ENCODE measurements around the gene PLAU. TPM values are rescaled to one million over a fixed set of nuclear protein-coding genes. Genes with fewer than 3 reads are reported as not detected.

PLAU gene
- total and polyA plus RNA-seq, 2 of the 4 experiments (the other 2 are of a cell fraction): 123 to 283 TPM

DNA sequence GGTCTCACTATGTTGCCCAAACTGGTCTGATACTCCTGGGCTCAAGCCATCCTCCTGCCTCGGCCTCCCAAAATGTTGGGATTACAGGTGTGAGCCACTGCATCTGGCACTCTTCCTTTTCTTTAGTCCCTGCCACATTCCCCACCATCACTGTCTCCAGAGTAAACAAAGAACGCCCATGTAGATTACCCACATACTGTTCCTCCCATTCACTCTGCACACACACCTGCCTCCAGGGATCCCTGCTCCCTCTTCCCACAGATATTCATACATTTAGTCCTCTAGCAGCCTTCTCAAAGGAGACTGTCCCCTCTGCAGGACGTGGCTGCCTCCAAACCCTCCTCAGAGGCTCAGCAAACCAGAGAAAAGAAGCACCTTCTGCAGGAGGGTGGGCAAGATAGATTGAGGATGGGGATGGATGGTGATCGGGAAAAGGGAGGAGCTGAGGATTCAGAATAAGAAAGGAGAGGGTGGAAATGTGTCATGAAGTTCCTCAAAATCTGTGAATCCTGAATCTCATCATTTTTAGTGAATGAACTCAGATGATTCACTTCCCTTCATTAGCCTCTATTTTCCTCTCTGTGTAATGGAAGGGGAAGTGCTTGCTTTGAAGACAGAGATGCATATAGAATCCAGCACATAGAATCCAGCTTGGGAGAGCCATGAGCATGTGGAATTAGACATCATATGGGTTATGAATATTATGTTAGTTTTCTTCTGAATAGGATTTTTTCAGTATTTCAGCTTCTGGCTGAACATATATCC lies 5.5 kb upstream of the PLAU start (continued):
- TF ChIP-seq FOS (IDR thresholded peaks at IDR 0.05; ENCODE audit: low read depth, low read length): no peak
- no peak for TF ChIP-seq MAFK (IDR thresholded peaks at IDR 0.05; ENCODE audit: low read depth, low read length)

DNA sequence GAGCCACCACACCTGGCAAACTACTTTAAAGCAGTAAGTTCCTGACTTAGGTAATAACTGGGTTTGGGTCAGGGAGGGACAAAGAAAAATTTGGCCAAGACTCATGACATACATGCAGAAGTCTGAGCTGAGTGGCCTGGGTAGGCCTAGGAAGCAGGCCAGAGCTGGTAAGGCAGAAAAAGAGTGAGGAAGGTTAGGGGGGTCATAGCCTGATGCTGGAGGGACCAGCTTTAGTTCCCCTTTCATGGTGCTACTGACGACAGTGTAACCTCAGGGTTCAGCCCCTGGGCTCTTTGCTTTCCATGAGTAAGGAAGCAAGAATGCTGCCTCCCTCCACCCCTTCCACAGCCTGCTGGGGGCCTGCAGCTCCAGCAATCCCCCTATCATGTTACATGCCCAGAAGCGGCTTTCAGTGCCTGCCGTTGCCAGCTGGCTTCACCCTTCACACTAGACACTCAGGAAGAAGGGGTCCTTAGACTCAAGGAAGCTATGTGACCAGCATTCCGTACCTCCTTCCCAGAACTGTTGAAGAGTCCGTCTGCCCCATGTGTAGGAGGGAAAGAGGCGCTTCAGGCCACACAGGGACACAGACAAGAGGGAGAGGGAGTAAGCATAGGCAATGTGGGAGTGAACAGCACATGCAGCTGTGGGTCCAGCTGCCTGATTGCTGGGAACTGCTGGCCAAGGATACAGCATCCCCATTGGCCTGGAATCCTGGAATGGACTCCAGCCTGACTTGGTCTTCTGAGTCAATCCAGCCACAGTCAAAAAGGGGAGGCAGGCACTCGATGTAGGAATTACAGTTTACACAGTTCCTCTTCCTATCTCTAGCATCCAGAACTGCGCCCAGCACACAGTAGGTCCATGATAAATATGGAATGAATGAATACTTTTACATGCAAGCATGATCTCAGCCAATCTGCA lies 4.1 kb upstream of the PLAU start:
- H3K27ac ChIP-seq (ENCODE audit: insufficient read depth, low read length): peak overlapping the region; percentile 81
- intact Hi-C loops (cut with micrococcal nuclease) (loop anchor here (1.0 to 5.0 kb wide), 3 partner anchors 19 to 176 kb away; partner anchors contain the start of gene VCL), in situ Hi-C loops (cut with MboI; ENCODE audit: low sequenced_read_pairs) (no loop called here), dilution Hi-C loops (cut with HindIII; ENCODE audit: low sequenced_read_pairs, unreplicated experiment) (no loop called here)
- peak overlapping the region; percentile 100 for H2BK20ac ChIP-seq (ENCODE audit: low read depth, low read length)
- H4K91ac ChIP-seq (ENCODE audit: insufficient read depth, low read depth, low read length): peak overlapping the region; percentile 100
- H2BK5ac ChIP-seq (ENCODE audit: low read depth, low read length, poor library complexity, severe bottlenecking): peak overlapping the region; percentile 97
- peak overlapping the region; percentile 100 for H3K4ac ChIP-seq (ENCODE audit: low read depth, low read length)
- H3K27me3 ChIP-seq (ENCODE audit: control insufficient read depth, insufficient read depth, low read length): no peaks in the 10 kb centered on the region
- peak overlapping the region; percentile 95 for H3K56ac ChIP-seq (ENCODE audit: extremely low read depth, insufficient read depth, low read length)
- WGBS, 2 experiments (ENCODE audit: extremely low coverage in 2 of 2, insufficient read length in 1 of 2): no CpG with 5 or more reads among the region's 8 CpGs
- ChIA-PET CTCF (interaction anchor here (0.6 to 1.4 kb wide), 5 partner anchors 20 to 685 kb away, joined by 3 to 5 read pairs (median 4); no protein-coding TSS in a partner anchor), POLR2A (ENCODE audit: unreplicated experiment) (interaction anchor here (0.6 to 2.5 kb wide), 4 partner anchors 8 to 19 kb away, joined by 3 to 11 read pairs (median 5); no protein-coding TSS in a partner anchor)
- peaks cover 27% of the 10 kb centered on the region for H3K9me1 ChIP-seq (ENCODE audit: insufficient read depth, low read length)
- peak overlapping the region; percentile 88 for H2AFZ ChIP-seq (replicated peaks; ENCODE audit: low read length, poor library complexity)
- ATAC-seq (ENCODE audit: low read depth): peak; percentile 66
- peak overlapping the region; percentile 100 for H2BK120ac ChIP-seq (ENCODE audit: low read depth, low read length)
- H3K14ac ChIP-seq (replicated peaks; ENCODE audit: low read depth, low read length): peak overlapping the region; percentile 99
- peak overlapping the region; percentile 84; the same call in 2 of the 3 replicates for H2BK15ac ChIP-seq (ENCODE audit: low read depth, low read length)
- peak overlapping the region; percentile 98 for H2AK5ac ChIP-seq (ENCODE audit: low read depth, low read length)
- DNase-seq: peak; percentile 100
- peak overlapping the region; percentile 62 to 99 for H4K8ac ChIP-seq (ENCODE audit: low read depth in 2 of 2, low read length in 2 of 2)
- peak overlapping the region; percentile 15; the same call in 1 of the 2 replicates for H3K4me3 ChIP-seq (ENCODE audit: insufficient read depth, low read depth, low read length)
- H3K18ac ChIP-seq (ENCODE audit: low read depth, low read length): peak overlapping the region; percentile 94
- BruUV-seq (replicated peaks): no TSS peak
- peak overlapping the region; percentile 73 for H3K4me2 ChIP-seq (ENCODE audit: low read depth, low read length)
- no peaks in the 10 kb centered on the region for H3K9me3 ChIP-seq (ENCODE audit: control insufficient read depth, insufficient read depth, low read length)
- peaks cover 8% of the 10 kb centered on the region for H4K20me1 ChIP-seq (ENCODE audit: insufficient read depth, low read length)
- peak overlapping the region; percentile 84 for H2AK9ac ChIP-seq (replicated peaks; ENCODE audit: low read depth, low read length, poor library complexity)
- H3K4me1 ChIP-seq (ENCODE audit: control insufficient read depth, insufficient read depth, low read length): peaks cover 29% of the 10 kb centered on the region
- H3K9ac ChIP-seq (ENCODE audit: low read depth, low read length): peak overlapping the region; percentile 63
- peak overlapping the region; percentile 100 for H3K23ac ChIP-seq (ENCODE audit: low read depth, low read length)
- peaks cover 2 to 32% of the 10 kb centered on the region in 2 experiments for H3K79me1 ChIP-seq (ENCODE audit: low read depth in 1 of 2, low read length in 2 of 2)
- H3K36me3 ChIP-seq (ENCODE audit: control insufficient read depth, insufficient read depth, low read length): peaks cover under 1% of the 10 kb centered on the region
- peak overlapping the region; percentile 88 for H4K5ac ChIP-seq (ENCODE audit: low read depth, low read length)
- TF ChIP-seq SMC3 (IDR thresholded peaks at IDR 0.05; ENCODE audit: low read depth, low read length) (no peak), MAZ (IDR thresholded peaks at IDR 0.05; ENCODE audit: borderline replicate concordance, low read depth, low read length) (peak; percentile 98), CEBPB (IDR thresholded peaks at IDR 0.05; ENCODE audit: low read depth, low read length) (peak; percentile 6; the same call in 1 of the 2 replicates), MAFK (IDR thresholded peaks at IDR 0.05; ENCODE audit: low read depth, low read length) (no peak; the same call in 1 of the 2 replicates), FOS (IDR thresholded peaks at IDR 0.05; ENCODE audit: low read depth, low read length) (peak; percentile 81), RFX5 (IDR thresholded peaks at IDR 0.05; ENCODE audit: low read depth, low read length) (no peak), POLR2A (IDR thresholded peaks at IDR 0.05; ENCODE audit: low read depth, low read length) (peak; percentile 89), RCOR1 (IDR thresholded peaks at IDR 0.05; ENCODE audit: insufficient replicate concordance, low read length) (no peak), MXI1 (IDR thresholded peaks at IDR 0.05; ENCODE audit: borderline replicate concordance, low read depth, low read length) (peak; percentile 86)
- TF ChIP-seq, protein P1, sequence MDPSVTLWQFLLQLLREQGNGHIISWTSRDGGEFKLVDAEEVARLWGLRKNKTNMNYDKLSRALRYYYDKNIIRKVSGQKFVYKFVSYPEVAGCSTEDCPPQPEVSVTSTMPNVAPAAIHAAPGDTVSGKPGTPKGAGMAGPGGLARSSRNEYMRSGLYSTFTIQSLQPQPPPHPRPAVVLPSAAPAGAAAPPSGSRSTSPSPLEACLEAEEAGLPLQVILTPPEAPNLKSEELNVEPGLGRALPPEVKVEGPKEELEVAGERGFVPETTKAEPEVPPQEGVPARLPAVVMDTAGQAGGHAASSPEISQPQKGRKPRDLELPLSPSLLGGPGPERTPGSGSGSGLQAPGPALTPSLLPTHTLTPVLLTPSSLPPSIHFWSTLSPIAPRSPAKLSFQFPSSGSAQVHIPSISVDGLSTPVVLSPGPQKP (IDR thresholded peaks at IDR 0.05; ENCODE audit: borderline replicate concordance, low read depth, low read length): no peak
